ENCODE results near the gene ATP6V1E1.
"Not testable (repeated sequence)": the region's sequence is repeated elsewhere in the genome, so short reads cannot be mapped to it uniquely, and the experiment has no call there.

Gene ATP6V1E1

DNA sequence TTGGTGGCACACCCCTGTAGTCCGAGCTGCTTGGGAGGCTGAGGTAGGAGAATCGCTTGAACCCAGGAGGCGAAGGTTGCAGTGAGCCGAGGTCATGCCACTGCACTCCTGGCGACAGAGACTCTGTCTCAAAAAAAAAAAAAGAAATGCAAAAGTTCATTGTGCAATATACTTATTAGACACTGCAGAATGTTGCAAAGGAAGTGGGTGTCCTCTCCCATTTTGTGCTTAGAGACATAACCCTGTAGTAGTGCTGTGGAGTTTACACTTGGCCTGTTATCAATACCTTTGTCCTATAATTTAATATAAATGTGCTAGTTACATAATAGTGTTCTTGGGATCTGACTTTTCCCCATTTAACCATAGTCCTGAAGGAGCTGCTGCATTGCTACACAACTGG is 19.4 kb upstream of the ATP6V1E1 start:
- no peaks in the 10 kb centered on the region for H3K27me3 ChIP-seq (replicated peaks; ENCODE audit: insufficient read depth, low read length)
- no peak overlapping the region for H3K9ac ChIP-seq (ENCODE audit: low read length)
- H4K20me1 ChIP-seq (ENCODE audit: insufficient read depth, low read length) = no peaks in the 10 kb centered on the region
- peaks cover 5% of the 10 kb centered on the region; the same call in 1 of the 2 replicates for H3K79me2 ChIP-seq (ENCODE audit: low read length)
- no peaks in the 10 kb centered on the region for H3K4me1 ChIP-seq (ENCODE audit: low read length)
- H3K9me2 ChIP-seq (replicated peaks; ENCODE audit: insufficient read depth, low read length) = no peaks in the 10 kb centered on the region
- H3K4me3 ChIP-seq (ENCODE audit: low read length) = no peak overlapping the region
- no peak overlapping the region for H3K4me2 ChIP-seq (ENCODE audit: low read depth, low read length)
- H3K27ac ChIP-seq (ENCODE audit: low read length) = no peak overlapping the region
- H3F3A ChIP-seq (ENCODE audit: insufficient read depth, low read length) = no peaks in the 10 kb centered on the region
- no peak for DNase-seq
- no peak overlapping the region for H2AFZ ChIP-seq (ENCODE audit: low read length)
- H3K36me3 ChIP-seq (replicated peaks; ENCODE audit: insufficient read depth, low read length) = no peaks in the 10 kb centered on the region
- TF ChIP-seq, protein P1, sequence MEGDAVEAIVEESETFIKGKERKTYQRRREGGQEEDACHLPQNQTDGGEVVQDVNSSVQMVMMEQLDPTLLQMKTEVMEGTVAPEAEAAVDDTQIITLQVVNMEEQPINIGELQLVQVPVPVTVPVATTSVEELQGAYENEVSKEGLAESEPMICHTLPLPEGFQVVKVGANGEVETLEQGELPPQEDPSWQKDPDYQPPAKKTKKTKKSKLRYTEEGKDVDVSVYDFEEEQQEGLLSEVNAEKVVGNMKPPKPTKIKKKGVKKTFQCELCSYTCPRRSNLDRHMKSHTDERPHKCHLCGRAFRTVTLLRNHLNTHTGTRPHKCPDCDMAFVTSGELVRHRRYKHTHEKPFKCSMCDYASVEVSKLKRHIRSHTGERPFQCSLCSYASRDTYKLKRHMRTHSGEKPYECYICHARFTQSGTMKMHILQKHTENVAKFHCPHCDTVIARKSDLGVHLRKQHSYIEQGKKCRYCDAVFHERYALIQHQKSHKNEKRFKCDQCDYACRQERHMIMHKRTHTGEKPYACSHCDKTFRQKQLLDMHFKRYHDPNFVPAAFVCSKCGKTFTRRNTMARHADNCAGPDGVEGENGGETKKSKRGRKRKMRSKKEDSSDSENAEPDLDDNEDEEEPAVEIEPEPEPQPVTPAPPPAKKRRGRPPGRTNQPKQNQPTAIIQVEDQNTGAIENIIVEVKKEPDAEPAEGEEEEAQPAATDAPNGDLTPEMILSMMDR (IDR thresholded peaks at IDR 0.05; ENCODE audit: low read length) = no peak
- no peak for TF ChIP-seq EZH2phosphoT487 (IDR thresholded peaks at IDR 0.05; ENCODE audit: low read length)
- no peak for TF ChIP-seq EZH2 (optimal IDR thresholded peaks at IDR 0.05; ENCODE audit: low read depth, low read length)
- H3K9me3 ChIP-seq (replicated peaks; ENCODE audit: insufficient read depth, low read length) = no peaks in the 10 kb centered on the region

DNA sequence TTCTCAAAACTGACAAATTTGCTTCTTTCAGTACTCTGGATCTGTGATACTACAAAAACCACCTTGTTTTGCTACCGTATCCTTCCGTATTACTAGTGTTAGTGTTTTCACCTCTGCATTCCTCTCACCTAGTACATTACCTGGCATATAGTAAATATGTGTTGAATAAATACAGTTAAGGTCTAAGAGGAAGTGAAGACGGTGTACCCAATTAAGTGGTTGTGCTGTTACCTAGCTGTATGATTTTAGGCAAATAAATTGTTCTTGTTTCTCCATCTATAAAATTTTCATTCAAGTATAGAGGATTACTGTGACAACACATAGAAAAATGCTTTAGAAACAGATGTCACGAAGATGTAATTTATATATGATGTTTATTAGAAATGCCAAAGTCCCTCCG is 18.9 kb upstream of the ATP6V1E1 start:
- H3K9ac ChIP-seq (ENCODE audit: low read length) = no peak overlapping the region
- H3K9me2 ChIP-seq (replicated peaks; ENCODE audit: insufficient read depth, low read length) = no peaks in the 10 kb centered on the region
- H3K79me2 ChIP-seq (ENCODE audit: low read length) = peaks cover 7% of the 10 kb centered on the region; the same call in 1 of the 2 replicates
- no peaks in the 10 kb centered on the region for H4K20me1 ChIP-seq (ENCODE audit: insufficient read depth, low read length)
- H3F3A ChIP-seq (ENCODE audit: insufficient read depth, low read length) = no peaks in the 10 kb centered on the region
- TF ChIP-seq, protein P1 (IDR thresholded peaks at IDR 0.05; ENCODE audit: low read length) = no peak
- no peak for TF ChIP-seq EZH2 (optimal IDR thresholded peaks at IDR 0.05; ENCODE audit: low read depth, low read length)
- no peak for TF ChIP-seq EZH2phosphoT487 (IDR thresholded peaks at IDR 0.05; ENCODE audit: low read length)
- no peak overlapping the region for H3K4me3 ChIP-seq (ENCODE audit: low read length)
- no peaks in the 10 kb centered on the region for H3K36me3 ChIP-seq (replicated peaks; ENCODE audit: insufficient read depth, low read length)
- no peak overlapping the region for H2AFZ ChIP-seq (ENCODE audit: low read length)
- H3K4me2 ChIP-seq (ENCODE audit: low read depth, low read length) = no peak overlapping the region
- H3K27ac ChIP-seq (ENCODE audit: low read length) = no peak overlapping the region
- DNase-seq = no peak
- H3K4me1 ChIP-seq (ENCODE audit: low read length) = no peaks in the 10 kb centered on the region
- H3K27me3 ChIP-seq (replicated peaks; ENCODE audit: insufficient read depth, low read length) = no peaks in the 10 kb centered on the region
- H3K9me3 ChIP-seq (replicated peaks; ENCODE audit: insufficient read depth, low read length) = no peaks in the 10 kb centered on the region

DNA sequence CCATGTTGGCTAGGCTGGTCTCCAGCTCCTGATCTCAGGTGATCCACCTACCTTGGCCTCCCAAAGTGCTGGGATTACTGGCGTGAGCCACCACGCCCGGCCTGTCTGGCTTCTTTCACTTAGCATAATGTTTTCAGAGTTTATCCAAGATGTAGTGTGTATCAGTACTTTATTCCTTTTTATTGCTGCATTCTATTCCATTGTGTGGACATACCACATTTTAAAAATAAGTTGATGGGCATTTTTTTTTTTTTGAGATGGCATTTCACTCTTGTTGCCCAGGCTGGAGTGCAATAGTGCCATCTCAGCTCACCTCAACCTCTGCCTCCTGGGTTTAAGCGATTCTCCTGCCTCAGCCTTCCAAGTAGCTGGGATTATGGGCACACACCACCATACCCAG is 13.8 kb upstream of the ATP6V1E1 start:
- Histone ChIP-seq H3K79me2 (ENCODE audit: low read length) (peaks cover 35% of the 10 kb centered on the region), H3F3A (ENCODE audit: insufficient read depth, low read length) (peaks cover 18% of the 10 kb centered on the region)
- H3K4me1 ChIP-seq (ENCODE audit: low read length); H3K27me3 ChIP-seq (replicated peaks; ENCODE audit: insufficient read depth, low read length); H3K36me3 ChIP-seq (replicated peaks; ENCODE audit: insufficient read depth, low read length); H4K20me1 ChIP-seq (ENCODE audit: insufficient read depth, low read length); H3K9ac ChIP-seq (ENCODE audit: low read length); H3K9me2 ChIP-seq (replicated peaks; ENCODE audit: insufficient read depth, low read length); H3K4me2 ChIP-seq (ENCODE audit: low read depth, low read length); H3K9me3 ChIP-seq (replicated peaks; ENCODE audit: insufficient read depth, low read length); H2AFZ ChIP-seq (ENCODE audit: low read length); DNase-seq; H3K27ac ChIP-seq (ENCODE audit: low read length); H3K4me3 ChIP-seq (ENCODE audit: low read length): not testable (repeated sequence)

DNA sequence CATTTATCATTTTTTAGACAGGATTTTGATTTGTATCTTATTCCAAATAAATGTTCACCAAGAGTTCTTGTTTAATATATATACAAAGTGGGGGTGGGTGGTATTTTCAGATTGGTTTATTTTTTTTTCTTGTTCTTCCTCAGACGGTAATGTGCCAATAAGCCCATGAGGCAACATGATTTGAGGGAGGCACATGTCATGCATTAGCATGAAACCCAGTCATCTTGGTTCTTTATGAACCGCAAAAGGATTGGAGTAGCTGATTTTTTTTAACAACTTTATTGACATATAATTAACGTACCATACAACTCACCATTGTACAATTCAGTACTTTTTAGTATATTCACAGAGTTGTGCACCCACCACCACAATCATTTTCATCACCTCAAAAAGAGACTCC is 12.7 kb upstream of the ATP6V1E1 start:
- H3K27ac ChIP-seq (ENCODE audit: low read length) = no peak overlapping the region
- no peak for TF ChIP-seq EZH2phosphoT487 (IDR thresholded peaks at IDR 0.05; ENCODE audit: low read length)
- TF ChIP-seq, protein P1 (IDR thresholded peaks at IDR 0.05; ENCODE audit: low read length) = no peak
- no peak for TF ChIP-seq EZH2 (optimal IDR thresholded peaks at IDR 0.05; ENCODE audit: low read depth, low read length)
- H3K36me3 ChIP-seq (replicated peaks; ENCODE audit: insufficient read depth, low read length) = no peaks in the 10 kb centered on the region
- H3K4me1 ChIP-seq (ENCODE audit: low read length) = peaks cover 9% of the 10 kb centered on the region; the same call in 1 of the 2 replicates
- no peak overlapping the region for H2AFZ ChIP-seq (ENCODE audit: low read length)
- DNase-seq = no peak
- H3K9me2 ChIP-seq (replicated peaks; ENCODE audit: insufficient read depth, low read length) = no peaks in the 10 kb centered on the region
- no peaks in the 10 kb centered on the region for H4K20me1 ChIP-seq (ENCODE audit: insufficient read depth, low read length)
- no peaks in the 10 kb centered on the region for H3K27me3 ChIP-seq (replicated peaks; ENCODE audit: insufficient read depth, low read length)
- peaks cover 35% of the 10 kb centered on the region for H3K79me2 ChIP-seq (ENCODE audit: low read length)
- H3F3A ChIP-seq (ENCODE audit: insufficient read depth, low read length) = peaks cover 18% of the 10 kb centered on the region
- no peak overlapping the region for H3K9ac ChIP-seq (ENCODE audit: low read length)
- H3K4me2 ChIP-seq (ENCODE audit: low read depth, low read length) = no peak overlapping the region
- H3K9me3 ChIP-seq (replicated peaks; ENCODE audit: insufficient read depth, low read length) = no peaks in the 10 kb centered on the region
- no peak overlapping the region for H3K4me3 ChIP-seq (ENCODE audit: low read length)

Measured in MM.1S (cell line).